ENCODE data around the gene ACSL6.

ACSL6 gene

DNA sequence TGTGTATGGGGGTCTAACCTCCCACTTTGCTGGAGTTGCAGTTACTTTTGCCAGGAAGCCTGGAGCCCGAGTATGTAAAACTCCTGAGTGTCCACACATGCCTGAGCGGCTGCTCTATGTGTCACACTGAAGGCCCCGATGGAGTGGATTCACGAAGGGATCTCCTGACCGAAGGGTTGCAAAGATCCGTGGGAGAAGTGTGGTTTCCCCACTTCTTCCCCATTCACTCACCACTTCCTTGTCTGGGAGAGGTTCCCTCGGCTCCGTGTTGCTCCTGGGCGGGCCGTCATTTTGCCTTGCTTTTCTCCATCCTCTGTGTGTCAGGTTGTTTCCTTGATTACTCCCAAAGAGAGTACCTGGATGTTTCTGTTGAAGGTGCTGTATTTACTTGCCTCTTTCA lies 32.7 kb upstream of the ACSL6 start:
- DNase-seq, result no peak

DNA sequence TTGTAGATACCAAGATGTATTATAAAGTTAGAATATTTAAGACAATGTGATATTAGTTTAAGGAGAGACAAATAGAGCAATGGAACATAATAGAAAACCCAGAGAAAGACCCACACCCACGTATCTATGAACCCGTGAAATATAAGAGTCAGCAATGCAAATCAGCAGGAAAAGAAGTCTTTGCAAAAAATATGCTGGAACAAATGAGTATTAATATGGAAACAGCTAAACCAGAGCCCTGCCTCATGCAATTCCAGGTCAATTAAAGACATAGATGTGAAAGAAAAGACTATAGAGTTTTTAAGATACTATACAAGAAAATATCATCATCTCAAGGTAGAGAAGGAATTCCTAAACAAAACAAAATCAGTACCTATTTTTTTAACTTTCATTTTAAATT lies 25.9 kb upstream of the ACSL6 start:
- DNase-seq, result no peak

DNA sequence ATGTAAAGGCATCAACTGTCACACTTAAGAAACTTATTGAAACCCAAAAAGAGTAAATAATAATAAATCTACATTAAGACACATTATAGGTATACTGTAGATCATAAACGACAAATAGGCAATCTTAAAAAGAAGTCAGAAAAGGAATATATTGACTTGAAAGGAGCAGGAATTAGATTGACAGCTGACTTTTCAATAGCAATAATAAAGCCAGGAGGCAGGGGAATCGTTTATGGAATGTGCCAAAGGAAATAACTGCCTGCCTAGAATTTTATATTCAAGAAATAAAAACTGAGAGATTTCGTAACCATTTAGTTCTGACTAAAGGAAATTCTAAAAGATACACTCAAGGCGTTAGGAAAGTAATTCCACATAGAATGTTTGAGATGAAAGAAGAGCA lies 21.7 kb upstream of the ACSL6 start:
- no peak for DNase-seq

DNA sequence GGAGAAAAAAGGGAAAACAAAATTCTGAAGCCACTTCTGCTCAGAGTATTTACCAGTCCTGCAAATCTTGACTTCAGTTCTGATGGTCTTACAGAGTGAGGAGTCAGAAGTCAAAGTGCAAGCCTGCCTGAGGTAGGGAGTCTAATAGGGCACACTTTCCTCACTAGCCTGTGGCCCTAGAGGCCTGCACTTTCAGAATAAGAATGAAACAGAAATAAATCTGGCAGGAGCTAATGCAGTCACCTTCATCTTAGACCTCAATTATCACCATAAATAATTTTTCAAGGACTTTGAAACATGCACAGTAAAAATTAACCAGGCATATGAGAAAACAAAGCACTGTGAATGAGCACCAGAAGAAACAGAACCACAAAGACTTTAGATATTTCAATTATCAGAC lies 20.7 kb upstream of the ACSL6 start:
- no peak for DNase-seq

- DNase-seq, result no peak
Measured at GRCh38 chr5:132030610-132031009, 19.2 kb upstream of the ACSL6 start.

GRCh38 chr5:132029609-132030330 lies 18.3 kb upstream of the ACSL6 start:
- DNase-seq, result no peak

DNA sequence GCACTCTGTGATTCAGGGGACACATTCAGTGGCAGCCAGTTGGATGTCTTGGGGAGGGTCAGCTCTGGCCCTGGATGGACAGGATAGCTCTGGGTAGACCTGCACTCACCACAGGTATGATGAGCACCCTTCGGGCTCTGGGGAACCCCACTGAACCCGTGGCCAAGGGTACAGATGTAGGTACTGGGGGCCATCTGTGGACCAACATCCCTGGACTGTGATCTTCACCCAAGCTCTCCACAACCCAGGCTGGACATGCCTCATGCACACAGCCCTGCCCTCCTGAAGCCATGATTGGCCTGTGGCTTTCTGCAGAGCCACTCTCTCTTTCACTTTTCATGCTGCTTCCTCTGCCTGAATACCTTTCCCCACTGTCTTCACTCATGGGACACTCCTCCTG lies 15.6 kb upstream of the ACSL6 start:
- no peak for DNase-seq

GRCh38 chr5:132026516-132027008 lies 15.1 kb upstream of the ACSL6 start:
- peak; percentile 48 for DNase-seq

GRCh38 chr5:132025403-132025971 lies 14.0 kb upstream of the ACSL6 start:
- no peak for DNase-seq

- DNase-seq, result no peak
Measured at GRCh38 chr5:132024789-132025402, 13.4 kb upstream of the ACSL6 start.

DNA sequence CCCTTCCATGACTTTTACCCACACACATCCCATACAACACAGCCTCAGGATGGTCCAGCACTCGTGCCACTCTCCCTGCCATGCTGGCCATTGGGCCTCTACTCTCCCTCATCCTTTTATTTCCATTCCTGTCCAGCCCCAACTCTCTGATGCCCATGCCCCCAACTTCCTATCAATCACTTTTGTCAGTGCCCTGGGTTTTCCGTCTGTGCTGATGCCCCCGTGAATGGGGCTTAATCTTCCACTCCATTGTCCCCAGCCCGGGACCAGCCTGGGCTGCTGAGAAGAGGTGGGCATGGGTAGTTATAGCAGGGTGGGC lies 12.6 kb upstream of the ACSL6 start:
- no peak for DNase-seq

- no peak for DNase-seq
Measured at GRCh38 chr5:132023258-132024116, 12.0 kb upstream of the ACSL6 start.

DNA sequence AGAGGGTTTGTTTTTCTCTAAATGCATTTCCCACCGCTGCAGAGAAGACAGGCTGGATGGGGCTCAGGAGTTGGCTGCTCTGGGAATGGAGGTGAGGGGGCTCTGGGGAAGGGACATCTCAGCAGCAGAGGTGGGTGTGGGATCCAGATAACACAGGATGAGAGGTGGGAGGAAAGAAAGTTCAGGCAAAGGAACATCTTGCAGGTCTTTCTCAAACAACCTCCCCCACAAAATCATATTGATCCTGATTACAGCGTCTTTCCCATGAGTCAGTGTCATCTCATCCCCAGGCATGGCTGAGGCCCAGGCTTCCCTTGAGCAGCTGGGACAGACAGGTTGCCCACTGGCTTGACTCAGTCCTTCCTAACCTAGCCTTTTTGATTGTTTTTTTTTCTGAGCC lies 11.3 kb upstream of the ACSL6 start:
- no peak for DNase-seq

DNA sequence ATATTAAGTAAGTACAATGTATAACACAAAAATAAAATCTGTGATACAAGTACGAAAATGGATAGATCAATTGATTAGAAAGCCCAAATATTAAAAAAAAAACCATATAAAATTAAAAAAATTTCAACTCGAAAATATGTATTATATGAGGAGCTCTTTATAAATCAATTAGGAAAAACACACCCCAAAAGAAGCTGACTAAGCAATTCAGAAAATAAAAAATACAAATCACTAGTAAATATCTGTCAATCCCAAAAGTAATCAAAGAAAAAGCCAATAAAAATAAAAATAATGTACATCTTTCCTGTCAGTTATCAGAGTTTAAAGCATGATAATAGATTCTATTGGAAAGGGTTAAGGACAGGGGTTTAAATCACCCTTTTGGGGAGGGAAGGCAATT lies 10.2 kb upstream of the ACSL6 start:
- DNase-seq, result no peak

DNA sequence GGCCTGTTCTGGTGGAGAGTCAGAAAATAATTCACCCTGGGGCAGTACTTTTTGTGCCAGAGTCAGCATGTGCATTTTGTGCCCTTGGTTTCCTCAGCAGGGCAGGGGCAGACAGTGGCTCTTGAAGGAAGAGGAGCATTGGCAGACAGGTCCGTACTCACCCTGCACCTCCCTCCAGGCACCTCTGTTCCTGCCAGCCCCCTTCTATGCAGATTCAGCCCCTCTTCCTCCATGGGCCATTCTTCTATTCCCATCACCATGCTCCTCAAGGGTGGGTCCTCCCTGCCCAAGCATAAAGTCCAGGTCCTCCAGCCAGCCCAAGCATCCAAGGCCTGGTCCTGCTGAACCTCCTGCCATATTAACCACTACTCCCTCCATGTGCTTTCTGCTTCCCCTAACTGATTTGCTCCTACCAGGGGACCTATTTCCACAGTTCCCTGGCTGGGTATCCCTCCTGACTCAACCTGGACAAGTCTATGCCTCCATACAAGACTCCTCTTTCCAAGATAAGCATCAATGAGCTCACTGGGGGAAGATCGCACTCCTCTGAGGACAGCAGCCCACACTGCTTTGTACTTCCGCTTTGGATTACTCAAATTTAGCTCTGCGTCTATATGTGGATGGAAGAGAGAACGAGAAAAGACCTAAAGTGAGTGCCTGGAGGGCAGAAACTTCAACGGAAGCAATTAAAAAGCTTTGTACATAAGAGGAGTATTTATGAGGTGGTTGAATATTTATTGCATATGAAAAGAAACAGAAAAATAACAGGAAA lies 9.3 kb upstream of the ACSL6 start:
- no peak for DNase-seq

DNA sequence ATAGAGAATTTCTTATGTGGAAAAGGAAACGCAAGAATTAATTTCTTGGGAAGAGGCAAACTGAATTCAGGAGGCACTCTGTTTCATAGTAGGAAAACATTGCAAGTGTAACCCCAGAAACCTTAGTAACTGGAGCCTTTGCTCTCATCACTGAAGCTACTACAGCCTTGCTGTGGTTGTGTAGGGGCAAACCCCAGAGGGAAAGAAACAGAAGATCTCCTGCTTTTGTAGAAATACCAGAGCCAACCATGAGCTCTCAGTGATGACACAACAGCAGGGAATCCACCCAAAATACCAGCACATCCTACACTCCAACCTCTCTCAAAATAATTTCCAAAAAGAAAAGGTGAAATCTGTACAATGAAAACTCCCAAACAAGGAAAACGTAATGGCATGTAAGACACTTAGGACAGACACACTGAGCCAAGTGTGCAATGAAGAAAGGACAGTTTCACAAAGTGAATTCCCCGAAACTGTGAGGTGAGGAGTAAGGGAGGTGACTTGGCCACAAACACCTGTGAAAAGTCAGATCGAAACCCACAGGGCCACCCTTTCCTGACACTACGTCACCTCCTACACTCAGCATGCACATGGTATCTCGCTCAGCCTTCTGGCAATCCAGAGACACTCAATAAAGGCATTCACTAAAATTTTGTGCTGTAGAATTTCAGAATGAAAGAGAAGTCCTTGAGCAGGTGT lies 8.5 kb upstream of the ACSL6 start:
- DNase-seq, result peak; percentile 81

DNA sequence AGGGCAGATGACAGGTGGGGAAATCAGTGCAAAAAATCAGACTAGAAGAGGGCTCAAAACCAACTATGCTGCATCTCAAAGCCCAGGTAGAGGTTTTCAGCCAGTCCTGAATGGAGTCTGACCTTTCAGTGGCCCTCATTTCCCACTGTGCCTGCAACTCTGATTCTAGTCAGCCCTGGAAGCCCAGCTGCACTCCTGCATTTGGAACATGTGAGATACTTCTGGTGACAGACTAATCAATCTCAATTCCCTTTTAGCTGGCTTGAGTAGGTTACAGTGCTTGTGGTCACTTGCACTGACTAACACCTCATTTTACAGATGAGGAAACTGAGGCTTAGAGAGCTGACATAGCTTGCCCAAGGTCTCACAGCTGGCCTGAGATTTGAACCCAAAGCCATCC lies 7.9 kb upstream of the ACSL6 start:
- no peak for DNase-seq

DNA sequence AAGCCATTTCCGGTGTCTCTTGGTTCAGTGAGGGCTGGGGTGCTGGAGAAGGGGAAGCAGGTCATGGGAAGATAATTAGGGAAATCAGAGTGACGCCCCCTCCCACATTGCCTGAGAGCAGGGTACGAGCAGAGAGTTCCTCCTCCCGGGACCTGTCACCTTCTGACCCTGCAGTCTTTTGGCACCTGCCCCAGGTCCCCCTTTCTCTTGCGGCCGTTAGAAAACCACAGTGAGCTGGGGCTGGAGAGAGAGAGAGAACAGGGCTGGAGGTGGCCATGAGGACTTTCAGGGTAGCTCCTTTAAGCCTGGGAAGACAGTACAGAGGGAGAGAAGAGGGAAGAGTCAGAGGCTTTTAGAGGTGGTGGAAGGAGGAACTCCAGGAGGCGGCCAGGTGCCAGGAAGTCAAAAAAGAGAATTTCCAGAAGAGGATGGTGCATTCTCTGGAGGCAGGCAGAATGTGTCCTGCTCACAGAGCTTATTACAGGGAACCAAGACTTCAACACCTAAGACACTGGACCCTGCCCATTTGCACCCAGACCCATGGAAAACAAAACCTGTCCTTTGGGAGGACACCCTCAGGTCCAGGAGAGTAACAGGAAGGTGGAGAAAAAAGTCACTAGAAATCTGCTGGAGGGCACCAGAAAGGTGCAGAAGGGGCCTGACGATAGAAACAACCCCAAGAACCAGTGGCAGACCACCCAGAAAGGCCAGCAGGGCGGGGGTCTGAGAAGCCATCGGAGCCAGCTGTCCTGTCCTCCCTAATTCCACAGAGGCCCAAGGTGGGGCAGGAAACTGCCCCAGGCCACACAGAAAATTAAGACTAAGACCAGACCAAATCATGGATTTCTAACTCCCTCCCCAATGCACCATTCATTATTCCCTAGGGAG lies 6.5 kb upstream of the ACSL6 start:
- DNase-seq, result no peak

GRCh38 chr5:132017316-132017715 lies 5.9 kb upstream of the ACSL6 start:
- no peak for DNase-seq

DNA sequence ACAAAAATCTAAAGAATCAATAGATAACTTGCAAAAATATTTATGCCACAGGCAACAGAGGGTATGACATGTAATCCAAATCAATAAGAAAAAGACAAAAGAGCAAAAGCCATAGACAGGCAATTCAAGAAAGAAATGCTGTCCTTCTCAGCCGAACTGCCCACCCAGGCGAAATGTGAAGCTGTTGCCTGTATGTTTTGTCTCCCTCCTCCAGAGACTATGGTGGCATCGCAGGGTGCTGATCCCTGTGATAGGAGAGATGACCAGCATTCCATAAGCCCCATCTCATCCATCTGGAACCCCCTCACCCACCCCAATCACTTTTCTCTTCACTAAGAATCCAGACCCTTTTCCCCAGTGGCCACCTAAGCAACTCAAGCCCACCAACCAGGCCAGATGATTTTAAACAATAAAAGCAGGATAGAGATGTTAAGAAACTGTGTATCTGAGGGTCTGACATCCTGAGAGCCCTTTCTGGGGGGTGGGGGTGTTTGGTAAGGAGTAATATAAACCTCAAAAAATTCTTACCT lies 5.3 kb upstream of the ACSL6 start:
- no peak for DNase-seq

DNA sequence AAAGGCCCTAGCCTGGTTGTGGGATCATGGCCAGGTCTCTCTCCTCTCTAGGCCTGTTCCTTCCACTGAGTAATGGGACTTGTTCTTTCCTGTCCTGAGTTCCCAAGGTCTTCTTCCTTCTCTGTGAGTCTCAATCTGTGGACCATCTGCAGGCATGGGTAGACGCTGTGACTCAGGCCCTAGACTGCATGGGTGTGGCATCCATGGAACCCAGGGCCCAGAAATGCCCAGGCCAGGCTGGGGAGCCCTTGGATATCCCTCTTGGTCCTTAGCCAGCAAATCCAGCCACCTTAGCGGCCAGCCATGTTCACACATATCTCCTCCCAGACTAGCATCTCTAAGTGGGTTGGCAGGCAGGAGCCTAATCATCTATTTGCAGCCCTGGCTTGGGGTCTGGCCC lies 2.3 kb upstream of the ACSL6 start:
- no peak for DNase-seq
